H9 (cell line): ENCODE results near the gene PHACTR4. TPM values are rescaled to one million over a fixed set of nuclear protein-coding genes. Genes with fewer than 3 reads are reported as not detected.

Source experiments
- DNase-seq: peaks from one replicate; pipeline ENCODE4 v3.0.0-alpha.2; 2017
- H2AFZ ChIP-seq: one replicate; pipeline ENCODE4 v1.6.1; 2013; ENCODE audit warnings: mild to moderate bottlenecking, low read length, control low read depth, moderate library complexity
- H2AK5ac ChIP-seq: 2 replicates; pipeline ENCODE4 v1.6.1; 2013; ENCODE audit warnings: low read length, control low read depth, mixed read lengths; ENCODE audit not compliant: insufficient read length
- H2BK120ac ChIP-seq: one replicate; pipeline ENCODE4 v1.6.1; 2013; ENCODE audit warnings: low read depth, mild to moderate bottlenecking, low read length, control low read depth, inconsistent platforms; ENCODE audit not compliant: poor library complexity, severe bottlenecking
- H2BK12ac ChIP-seq: 2 replicates; pipeline ENCODE4 v1.6.1; 2013; ENCODE audit warnings: low read length, control low read depth, mixed read lengths, low read depth; ENCODE audit not compliant: insufficient read length
- H2BK15ac ChIP-seq: 2 replicates; pipeline ENCODE4 v1.6.1; 2013; ENCODE audit warnings: low read depth, low read length, control low read depth
- H2BK20ac ChIP-seq: one replicate; pipeline ENCODE4 v1.6.1; 2013; ENCODE audit warnings: low read depth, mild to moderate bottlenecking, low read length, control low read depth, inconsistent platforms; ENCODE audit not compliant: poor library complexity, severe bottlenecking
- H2BK5ac ChIP-seq: 2 replicates; pipeline ENCODE4 v1.6.1; 2013; ENCODE audit warnings: low read length, control low read depth, mixed read lengths; ENCODE audit not compliant: insufficient read length
- H3K14ac ChIP-seq: 2 replicates; pipeline ENCODE4 v1.6.1; 2013; ENCODE audit warnings: low read length, control low read depth; ENCODE audit not compliant: insufficient read depth
- H3K18ac ChIP-seq: 2 replicates; pipeline ENCODE4 v1.6.1; 2013; ENCODE audit warnings: low read depth, mild to moderate bottlenecking, mixed read lengths, low read length, control low read depth; ENCODE audit not compliant: insufficient read length
- H3K23ac ChIP-seq: 2 replicates; pipeline ENCODE4 v1.6.1; 2013; ENCODE audit warnings: low read length, control low read depth, mixed read lengths, low read depth; ENCODE audit not compliant: insufficient read length
- H3K23me2 ChIP-seq: 2 replicates; pipeline ENCODE4 v1.6.1; 2013; ENCODE audit warnings: low read depth, mild to moderate bottlenecking, mixed read lengths, low read length, control low read depth; ENCODE audit not compliant: insufficient read length, poor library complexity, severe bottlenecking
- H3K27ac ChIP-seq: 2 replicates; pipeline ENCODE4 v1.5.1; 2013; ENCODE audit warnings: low read length, control low read depth, mixed read lengths, low read depth; ENCODE audit not compliant: insufficient read length
- H3K27me3 ChIP-seq: 2 replicates; pipeline ENCODE4 v1.6.1; 2013; ENCODE audit warnings: low read length, control low read depth, inconsistent platforms; ENCODE audit not compliant: insufficient read depth
- H3K4ac ChIP-seq: 2 replicates; pipeline ENCODE4 v1.6.1; 2013; ENCODE audit warnings: low read depth, mild to moderate bottlenecking, control low read depth, inconsistent platforms, low read length, moderate library complexity
- H3K4me1 ChIP-seq: 2 replicates; pipeline ENCODE4 v1.6.1; 2013; ENCODE audit warnings: low read length, control low read depth, inconsistent platforms; ENCODE audit not compliant: insufficient read depth
- H3K4me2 ChIP-seq: 2 replicates; pipeline ENCODE4 v1.6.1; 2013; ENCODE audit warnings: low read length, control low read depth, mixed read lengths; ENCODE audit not compliant: insufficient read length, insufficient read depth
- H3K56ac ChIP-seq: 2 replicates; pipeline ENCODE4 v1.6.1; 2013; ENCODE audit warnings: low read depth, mild to moderate bottlenecking, mixed read lengths, low read length, control low read depth; ENCODE audit not compliant: insufficient read length
- H3K79me1 ChIP-seq: 2 replicates; pipeline ENCODE4 v1.6.1; 2013; ENCODE audit warnings: low read depth, mild to moderate bottlenecking, moderate library complexity, low read length, control low read depth, inconsistent platforms; ENCODE audit not compliant: insufficient read depth, poor library complexity, severe bottlenecking
- H3K79me2 ChIP-seq: 2 replicates; pipeline ENCODE4 v1.6.1; 2013; ENCODE audit warnings: low read length, control low read depth, inconsistent platforms; ENCODE audit not compliant: insufficient read depth
- H3K9ac ChIP-seq: 2 replicates; pipeline ENCODE4 v1.6.1; 2013; ENCODE audit warnings: low read length, control low read depth, mixed read lengths; ENCODE audit not compliant: insufficient read length; ENCODE audit errors: extremely low read depth
- H3K9me3 ChIP-seq: one replicate; pipeline ENCODE4 v1.6.1; 2013; ENCODE audit warnings: low read depth, low read length, inconsistent platforms; ENCODE audit not compliant: control insufficient read depth
- H3T11ph ChIP-seq: one replicate; pipeline ENCODE4 v1.6.1; 2013; ENCODE audit warnings: mild to moderate bottlenecking, low read length, control low read depth, inconsistent platforms
- H4K20me1 ChIP-seq: one replicate; pipeline ENCODE4 v1.6.1; 2013; ENCODE audit not compliant: control insufficient read depth, insufficient read length, insufficient read depth
- H4K5ac ChIP-seq: 2 replicates; pipeline ENCODE4 v1.6.1; 2013; ENCODE audit warnings: low read depth, mild to moderate bottlenecking, mixed read lengths, low read length, control low read depth; ENCODE audit not compliant: insufficient read length
- H4K8ac ChIP-seq: replicated peaks from 2 replicates; pipeline ENCODE4 v1.6.1; 2013; ENCODE audit warnings: low read length, control low read depth, mixed read lengths, low read depth; ENCODE audit not compliant: insufficient read length
- H4K91ac ChIP-seq: 2 replicates; pipeline ENCODE4 v1.6.1; 2013; ENCODE audit warnings: low read depth, mild to moderate bottlenecking, moderate library complexity, mixed read lengths, low read length, control low read depth; ENCODE audit not compliant: insufficient read length
- H3K27ac Mint-ChIP-seq, 3 experiments: 2 replicates in 2 of 3; 3 replicates in 1 of 3; pipeline ENCODE4 v1.8.0; 2020 to 2021; ENCODE audit warnings: mixed read lengths in 3 of 3, mild to moderate bottlenecking in 1 of 3, moderate library complexity in 1 of 3
- H3K27me3 Mint-ChIP-seq: 2 replicates; pipeline ENCODE4 v1.8.0; 2021; ENCODE audit warnings: low read depth, mild to moderate bottlenecking, moderate library complexity, mixed read lengths
- H3K36me3 Mint-ChIP-seq, 3 experiments: 2 replicates in 2 of 3; 3 replicates in 1 of 3; pipeline ENCODE4 v1.8.0; 2020 to 2021; ENCODE audit warnings: low read depth in 3 of 3, mixed read lengths in 3 of 3; ENCODE audit not compliant: insufficient read depth in 1 of 3
- H3K4me1 Mint-ChIP-seq, 2 experiments: 2 replicates each; pipeline ENCODE4 v1.8.0; 2020; ENCODE audit warnings: mixed read lengths in 2 of 2
- H3K4me3 Mint-ChIP-seq, 2 experiments: 2 replicates in 1 of 2; 3 replicates in 1 of 2; pipeline ENCODE4 v1.8.0; 2020 to 2021; ENCODE audit warnings: mild to moderate bottlenecking in 2 of 2, mixed read lengths in 2 of 2, moderate library complexity in 1 of 2
- H3K9me3 Mint-ChIP-seq, 2 experiments: 2 replicates in 1 of 2; 3 replicates in 1 of 2; pipeline ENCODE4 v1.8.0; 2020; ENCODE audit warnings: mild to moderate bottlenecking in 2 of 2, mixed read lengths in 2 of 2, moderate library complexity in 1 of 2
- CTCF ChIP-seq: fragments of 200-600 bp; sonication (generic); conservative IDR thresholded peaks from 3 replicates; pipeline ENCODE4 v1.8.0; 2021; ENCODE audit warnings: antibody characterized with exemption, mild to moderate bottlenecking
- WGBS: extraction: QIAGEN DNeasy Blood & Tissue Kit; methylation state at CpG from one replicate; pipeline ENCODE4 v1.1.7; 2013; ENCODE audit warnings: missing lambda C conversion rate, low lambda C conversion rate, mixed read lengths; ENCODE audit not compliant: insufficient read length; ENCODE audit errors: extremely low coverage; 5-methylcytosine and 5-hydroxymethylcytosine counted together
- total RNA-seq: library from RNA; stranded (reverse); gene quantifications from 2 replicates; pipeline ENCODE4 v1.2.1, GENCODE V29; 2021

Gene PHACTR4
- total RNA-seq, 1 experiment from 2014 or later: 54.0 TPM

- Histone ChIP-seq H3K27ac (no peak overlapping the region), H2BK20ac (no peak overlapping the region), H3K4ac (no peak overlapping the region), H3T11ph (no peak overlapping the region), H3K4me2 (no peak overlapping the region), H4K5ac (no peak overlapping the region), H2AK5ac (no peak overlapping the region), H3K56ac (no peak overlapping the region), H2BK12ac (no peak overlapping the region), H2BK5ac (no peak overlapping the region), H4K20me1 (no peaks in the 10 kb centered on the region), H4K91ac (no peak overlapping the region), H3K9ac (no peak overlapping the region), H4K8ac (no peak overlapping the region), H3K79me1 (no peaks in the 10 kb centered on the region), H3K23ac (no peak overlapping the region), H2BK15ac (no peak overlapping the region), H2AFZ (no peak overlapping the region), H3K23me2 (no peaks in the 10 kb centered on the region), H2BK120ac (no peak overlapping the region), H3K27me3 (no peaks in the 10 kb centered on the region), H3K18ac (no peak overlapping the region), H3K9me3 (no peaks in the 10 kb centered on the region), H3K79me2 (no peaks in the 10 kb centered on the region), H3K4me1 (no peaks in the 10 kb centered on the region), H3K14ac (no peak overlapping the region)
- H3K36me3 Mint-ChIP-seq: peaks cover 3 to 16% (median 9%) of the 10 kb centered on the region in 3 experiments; a peak in 6 of 7 replicates
- H3K27ac Mint-ChIP-seq: no peak overlapping the region
- H3K9me3 Mint-ChIP-seq: no peaks in the 10 kb centered on the region; a peak in 2 of 5 replicates
- H3K4me3 Mint-ChIP-seq: no peak overlapping the region
- WGBS: no CpG with 5 or more reads among the region's 3 CpGs
- TF ChIP-seq CTCF: no peak
- no peaks in the 10 kb centered on the region for H3K4me1 Mint-ChIP-seq
- DNase-seq: no peak
- no peaks in the 10 kb centered on the region for H3K27me3 Mint-ChIP-seq
Measured at GRCh38 chr1:28443550-28443949, 74.0 kb downstream of the PHACTR4 start.
